H1 (cell line): ENCODE measurements around the gene NR2F1.

Experiments
- BRCA1 ChIP-seq: IDR thresholded peaks from 2 replicates; pipeline ENCODE4 v1.6.1; 2012; ENCODE audit warnings: low read depth, low read length, improper control_type of control experiment
- CHD2 ChIP-seq: IDR thresholded peaks from 2 replicates; pipeline ENCODE4 v1.6.1; 2012; ENCODE audit warnings: low read length, improper control_type of control experiment
- CREB1 ChIP-seq: IDR thresholded peaks from 2 replicates; pipeline ENCODE4 v1.6.1; 2012; ENCODE audit warnings: inconsistent platforms
- JUND ChIP-seq: IDR thresholded peaks from 2 replicates; pipeline ENCODE4 v1.6.1; 2011; ENCODE audit warnings: mild to moderate bottlenecking, improper control_type of control experiment, low read length
- NRF1 ChIP-seq: IDR thresholded peaks from 2 replicates; pipeline ENCODE4 v1.6.1; 2011; ENCODE audit warnings: mild to moderate bottlenecking, low read depth, low read length, improper control_type of control experiment
- POLR2A ChIP-seq, 2 experiments: IDR thresholded peaks; 1 replicate in 1 of 2; 2 replicates in 1 of 2; pipeline ENCODE4 v1.6.1; 2011; ENCODE audit warnings: low read depth in 2 of 2, low read length in 2 of 2, mild to moderate bottlenecking in 2 of 2; ENCODE audit errors: control extremely low read depth in 1 of 2
- POLR2AphosphoS5 ChIP-seq: IDR thresholded peaks from 2 replicates; pipeline ENCODE4 v1.6.1; 2011; ENCODE audit warnings: low read depth, low read length
- RAD21 ChIP-seq, 2 experiments: IDR thresholded peaks in 1 of 2; conservative IDR thresholded peaks in 1 of 2; 2 replicates each; pipeline ENCODE4 v1.6.1; 2011; ENCODE audit warnings: low read depth in 2 of 2, low read length in 2 of 2, improper control_type of control experiment in 1 of 2, inconsistent platforms in 1 of 2, mild to moderate bottlenecking in 1 of 2, moderate library complexity in 1 of 2
- SP1 ChIP-seq: IDR thresholded peaks from 2 replicates; pipeline ENCODE4 v1.6.1; 2011; ENCODE audit warnings: low read depth, low read length
- TF ChIP-seq, protein P1 (sequence below), 3 experiments: IDR thresholded peaks; 1 replicate in 2 of 3; 2 replicates in 1 of 3; pipeline versions ENCODE4 v1.5.1 to v1.6.1; 2011; ENCODE audit warnings: low read length in 3 of 3, mild to moderate bottlenecking in 3 of 3, inconsistent platforms in 2 of 3, low read depth in 1 of 3, moderate library complexity in 1 of 3; ENCODE audit not compliant: insufficient read depth in 1 of 3; ENCODE audit errors: control extremely low read depth in 1 of 3
- TF ChIP-seq, protein P2 (sequence below): IDR thresholded peaks from 2 replicates; pipeline ENCODE4 v1.6.1; 2012; ENCODE audit warnings: low read length, inconsistent platforms

DNA sequence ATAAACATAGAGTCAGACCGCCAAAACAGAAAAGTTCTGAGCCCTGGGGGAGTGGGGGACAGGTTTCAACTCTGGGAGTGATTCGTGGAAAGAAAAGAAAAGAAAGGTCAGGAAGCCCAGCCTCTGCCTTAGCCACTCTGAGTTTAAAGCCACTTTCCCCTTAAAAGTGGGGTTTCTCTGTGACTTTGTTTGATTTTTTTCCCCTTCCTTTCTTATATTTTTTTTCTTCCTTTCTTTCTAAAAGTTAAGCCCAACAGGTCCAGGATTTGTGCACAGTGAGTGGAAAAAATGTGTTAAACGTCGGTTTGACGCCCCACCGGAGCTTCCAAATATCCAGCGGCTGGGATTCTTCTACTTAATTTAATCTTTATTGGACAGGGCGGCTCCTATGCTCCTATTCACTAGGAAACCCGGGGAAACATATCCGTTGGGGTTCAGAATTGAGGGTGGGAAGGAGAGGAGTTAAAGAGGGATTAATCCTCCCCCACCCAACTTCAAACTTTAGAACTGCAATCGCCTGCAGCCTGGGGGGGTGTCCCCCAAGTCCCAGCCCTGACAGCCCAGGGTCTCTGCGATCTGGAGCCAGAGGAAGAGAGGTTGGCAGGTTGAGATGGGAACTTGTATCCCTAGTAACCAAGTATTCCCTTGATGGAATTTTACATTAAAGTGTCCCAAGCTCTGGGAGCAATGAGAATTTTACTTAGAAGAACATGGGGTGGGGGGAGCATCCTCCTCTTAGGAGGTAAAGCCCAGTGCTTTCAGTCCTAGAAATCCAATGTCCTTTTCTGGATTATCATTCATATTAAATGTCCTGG is 8.3 kb upstream of the NR2F1 start:
- TF ChIP-seq, protein P1, sequence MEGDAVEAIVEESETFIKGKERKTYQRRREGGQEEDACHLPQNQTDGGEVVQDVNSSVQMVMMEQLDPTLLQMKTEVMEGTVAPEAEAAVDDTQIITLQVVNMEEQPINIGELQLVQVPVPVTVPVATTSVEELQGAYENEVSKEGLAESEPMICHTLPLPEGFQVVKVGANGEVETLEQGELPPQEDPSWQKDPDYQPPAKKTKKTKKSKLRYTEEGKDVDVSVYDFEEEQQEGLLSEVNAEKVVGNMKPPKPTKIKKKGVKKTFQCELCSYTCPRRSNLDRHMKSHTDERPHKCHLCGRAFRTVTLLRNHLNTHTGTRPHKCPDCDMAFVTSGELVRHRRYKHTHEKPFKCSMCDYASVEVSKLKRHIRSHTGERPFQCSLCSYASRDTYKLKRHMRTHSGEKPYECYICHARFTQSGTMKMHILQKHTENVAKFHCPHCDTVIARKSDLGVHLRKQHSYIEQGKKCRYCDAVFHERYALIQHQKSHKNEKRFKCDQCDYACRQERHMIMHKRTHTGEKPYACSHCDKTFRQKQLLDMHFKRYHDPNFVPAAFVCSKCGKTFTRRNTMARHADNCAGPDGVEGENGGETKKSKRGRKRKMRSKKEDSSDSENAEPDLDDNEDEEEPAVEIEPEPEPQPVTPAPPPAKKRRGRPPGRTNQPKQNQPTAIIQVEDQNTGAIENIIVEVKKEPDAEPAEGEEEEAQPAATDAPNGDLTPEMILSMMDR (IDR thresholded peaks at IDR 0.05; ENCODE audit: control extremely low read depth in 1 of 3, insufficient read depth in 1 of 3, low read depth in 1 of 3, low read length in 3 of 3) = no peak
- TF ChIP-seq POLR2AphosphoS5 = no peak
- TF ChIP-seq, protein P2, sequence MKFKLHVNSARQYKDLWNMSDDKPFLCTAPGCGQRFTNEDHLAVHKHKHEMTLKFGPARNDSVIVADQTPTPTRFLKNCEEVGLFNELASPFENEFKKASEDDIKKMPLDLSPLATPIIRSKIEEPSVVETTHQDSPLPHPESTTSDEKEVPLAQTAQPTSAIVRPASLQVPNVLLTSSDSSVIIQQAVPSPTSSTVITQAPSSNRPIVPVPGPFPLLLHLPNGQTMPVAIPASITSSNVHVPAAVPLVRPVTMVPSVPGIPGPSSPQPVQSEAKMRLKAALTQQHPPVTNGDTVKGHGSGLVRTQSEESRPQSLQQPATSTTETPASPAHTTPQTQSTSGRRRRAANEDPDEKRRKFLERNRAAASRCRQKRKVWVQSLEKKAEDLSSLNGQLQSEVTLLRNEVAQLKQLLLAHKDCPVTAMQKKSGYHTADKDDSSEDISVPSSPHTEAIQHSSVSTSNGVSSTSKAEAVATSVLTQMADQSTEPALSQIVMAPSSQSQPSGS = no peak
- TF ChIP-seq RAD21 (IDR thresholded peaks at IDR 0.05 in 1 of 2, conservative IDR thresholded peaks at IDR 0.05 in 1 of 2; ENCODE audit: low read depth in 2 of 2, low read length in 2 of 2) = no peak
- no peak for TF ChIP-seq POLR2A (IDR thresholded peaks at IDR 0.05; ENCODE audit: control extremely low read depth in 1 of 2, low read depth in 2 of 2, low read length in 2 of 2)
- no peak for TF ChIP-seq JUND
- TF ChIP-seq CHD2 = no peak
- no peak for TF ChIP-seq BRCA1
- no peak for TF ChIP-seq SP1
- TF ChIP-seq CREB1 = no peak
- no peak for TF ChIP-seq NRF1
